MM.1S (cell line): ENCODE measurements around the gene CABLES1.

Experiments used
- DNase-seq: peaks from one replicate; pipeline ENCODE4 v3.0.0-alpha.2; 2015
- H2AFZ ChIP-seq: fragments of 300-600 bp; sonication (generic); 2 replicates; pipeline ENCODE4 v1.6.0; 2016; ENCODE audit warnings: antibody characterized with exemption, low read length
- H3F3A ChIP-seq: fragments of 300-600 bp; sonication (generic); 2 replicates; pipeline ENCODE4 v1.6.1; 2016; ENCODE audit warnings: mild to moderate bottlenecking, antibody characterized with exemption, low read length, moderate library complexity, mixed read lengths; ENCODE audit not compliant: insufficient read depth
- H3K27ac ChIP-seq: fragments of 300-600 bp; sonication (generic); 2 replicates; pipeline ENCODE4 v1.5.1; 2016; ENCODE audit warnings: mild to moderate bottlenecking, low read length
- H3K27me3 ChIP-seq: fragments of 300-600 bp; sonication (generic); replicated peaks from 2 replicates; pipeline ENCODE4 v1.6.0; 2016; ENCODE audit warnings: low read length; ENCODE audit not compliant: insufficient read depth
- H3K36me3 ChIP-seq: fragments of 300-600 bp; sonication (generic); replicated peaks from 2 replicates; pipeline ENCODE4 v1.6.1; 2016; ENCODE audit warnings: mild to moderate bottlenecking, low read length, mixed read lengths; ENCODE audit not compliant: insufficient read depth
- H3K4me1 ChIP-seq: fragments of 300-600 bp; sonication (generic); 2 replicates; pipeline ENCODE4 v1.6.1; 2016; ENCODE audit warnings: low read length, mixed read lengths
- H3K4me2 ChIP-seq: fragments of 300-600 bp; sonication (generic); 2 replicates; pipeline ENCODE4 v1.6.0; 2016; ENCODE audit warnings: low read depth, low read length
- H3K4me3 ChIP-seq: fragments of 300-600 bp; sonication (generic); 2 replicates; pipeline ENCODE4 v1.5.1; 2016; ENCODE audit warnings: low read length, mixed read lengths
- H3K79me2 ChIP-seq: fragments of 300-600 bp; sonication (generic); 2 replicates; pipeline ENCODE4 v1.6.1; 2016; ENCODE audit warnings: mixed run types, low read length, mixed read lengths
- H3K9ac ChIP-seq: fragments of 300-600 bp; sonication (generic); 2 replicates; pipeline ENCODE4 v1.6.1; 2016; ENCODE audit warnings: low read length, mixed read lengths
- H3K9me2 ChIP-seq: fragments of 300-600 bp; sonication (generic); replicated peaks from 2 replicates; pipeline ENCODE4 v1.6.1; 2016; ENCODE audit warnings: mild to moderate bottlenecking, low read length, mixed read lengths; ENCODE audit not compliant: insufficient read depth
- H3K9me3 ChIP-seq: fragments of 300-600 bp; sonication (generic); replicated peaks from 2 replicates; pipeline ENCODE4 v1.6.1; 2016; ENCODE audit warnings: mild to moderate bottlenecking, low read length, mixed read lengths; ENCODE audit not compliant: insufficient read depth
- H4K20me1 ChIP-seq: fragments of 300-600 bp; sonication (generic); 2 replicates; pipeline ENCODE4 v1.6.1; 2016; ENCODE audit warnings: mild to moderate bottlenecking, low read length, moderate library complexity, mixed read lengths; ENCODE audit not compliant: insufficient read depth
- CTCF ChIP-seq: fragments of 300-600 bp; sonication (generic); IDR thresholded peaks from 2 replicates; pipeline ENCODE4 v1.5.1; 2016; ENCODE audit warnings: antibody characterized with exemption, low read length, mixed read lengths
- EZH2 ChIP-seq: fragments of 300-600 bp; sonication (generic); optimal IDR thresholded peaks from 2 replicates; pipeline ENCODE3; 2017; ENCODE audit warnings: low read depth, mild to moderate bottlenecking, antibody characterized with exemption, low read length, mixed read lengths
- EZH2phosphoT487 ChIP-seq: fragments of 300-600 bp; sonication (generic); IDR thresholded peaks from 2 replicates; pipeline ENCODE4 v1.6.1; 2018; ENCODE audit warnings: antibody characterized with exemption, low read length

CABLES1 gene

GRCh38 chr18:23243178-23243577, 107.9 kb downstream of the CABLES1 start:
- Histone ChIP-seq H3K9me2 (no peaks in the 10 kb centered on the region), H3K4me3 (no peak overlapping the region), H3K9me3 (no peaks in the 10 kb centered on the region), H3F3A (peaks cover 43% of the 10 kb centered on the region), H3K9ac (peak overlapping the region; percentile 25; the same call in 1 of the 2 replicates), H3K79me2 (peaks cover 30% of the 10 kb centered on the region), H2AFZ (no peak overlapping the region), H3K27ac (peak overlapping the region; percentile 97; the same call in 1 of the 2 replicates), H3K4me1 (peaks cover 46% of the 10 kb centered on the region), H3K27me3 (no peaks in the 10 kb centered on the region), H3K36me3 (peaks cover 21% of the 10 kb centered on the region; the same call in 1 of the 2 replicates), H3K4me2 (peak overlapping the region; percentile 28; the same call in 1 of the 2 replicates), H4K20me1 (no peaks in the 10 kb centered on the region)
- no peak for DNase-seq
- no peak for TF ChIP-seq EZH2phosphoT487
- no peak for TF ChIP-seq EZH2
- no peak for TF ChIP-seq CTCF

- H3K4me2 ChIP-seq: no peak overlapping the region
- H3K27me3 ChIP-seq: no peaks in the 10 kb centered on the region
- H3K9me3 ChIP-seq: no peaks in the 10 kb centered on the region
- DNase-seq: no peak
- TF ChIP-seq EZH2 (no peak), EZH2phosphoT487 (no peak), CTCF (no peak)
- no peak overlapping the region for H2AFZ ChIP-seq
- H3F3A ChIP-seq: peaks cover 37% of the 10 kb centered on the region
- H4K20me1 ChIP-seq: no peaks in the 10 kb centered on the region
- H3K27ac ChIP-seq: no peak overlapping the region; the same call in 1 of the 2 replicates
- peaks cover 24% of the 10 kb centered on the region for H3K79me2 ChIP-seq
- H3K36me3 ChIP-seq: peaks cover 15% of the 10 kb centered on the region; the same call in 1 of the 2 replicates
- H3K4me3 ChIP-seq: no peak overlapping the region
- H3K9me2 ChIP-seq: no peaks in the 10 kb centered on the region
- no peak overlapping the region for H3K9ac ChIP-seq
- peaks cover 41% of the 10 kb centered on the region for H3K4me1 ChIP-seq
Measured at GRCh38 chr18:23243816-23244215, 108.5 kb downstream of the CABLES1 start.

GRCh38 chr18:23244401-23244800, 109.1 kb downstream of the CABLES1 start:
- H3K27ac ChIP-seq: no peak overlapping the region
- H3K27me3 ChIP-seq: no peaks in the 10 kb centered on the region
- no peaks in the 10 kb centered on the region for H3K9me3 ChIP-seq
- H3K4me1 ChIP-seq: peaks cover 36% of the 10 kb centered on the region
- H2AFZ ChIP-seq: no peak overlapping the region
- H3K9me2 ChIP-seq: no peaks in the 10 kb centered on the region
- no peak overlapping the region for H3K4me2 ChIP-seq
- H3K9ac ChIP-seq: no peak overlapping the region
- H4K20me1 ChIP-seq: no peaks in the 10 kb centered on the region
- peaks cover 18% of the 10 kb centered on the region for H3K79me2 ChIP-seq
- H3K36me3 ChIP-seq: peaks cover 9% of the 10 kb centered on the region; the same call in 1 of the 2 replicates
- H3F3A ChIP-seq: peaks cover 31% of the 10 kb centered on the region
- TF ChIP-seq CTCF (no peak), EZH2phosphoT487 (no peak), EZH2 (no peak)
- no peak overlapping the region for H3K4me3 ChIP-seq
- no peak for DNase-seq
